ENCODE data around the gene RNASEH2C. TPM values are rescaled to one million over a fixed set of nuclear protein-coding genes. Genes with fewer than 3 reads are reported as not detected.
A peak's percentile ranks its signal among the peaks of the same experiment; 100 is the strongest.

Gene RNASEH2C
- total RNA-seq, 2 donors from 2014 or later = 41.6 to 47.9 TPM

DNA sequence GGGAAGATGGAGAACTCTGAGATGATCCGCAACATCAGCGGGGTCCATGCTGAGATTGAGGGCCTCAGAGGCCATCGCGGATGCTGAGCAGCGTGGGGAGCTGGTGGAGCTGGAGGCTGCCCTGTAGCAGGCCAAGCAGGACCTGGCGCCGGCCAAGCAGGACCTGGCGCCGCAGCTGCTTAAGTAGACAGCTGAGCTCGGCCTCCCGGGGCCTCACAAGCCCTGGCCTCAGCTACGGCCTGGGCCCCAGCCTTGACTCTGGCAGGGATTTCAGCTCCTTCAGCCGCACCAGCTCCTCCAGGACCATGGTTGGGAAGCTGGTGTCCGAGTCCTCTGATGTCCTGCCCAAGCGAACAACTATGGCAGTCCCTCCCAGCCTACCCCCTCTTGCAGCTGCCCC, 7.3 kb upstream of the RNASEH2C start:
- H3K4me1 ChIP-seq (ENCODE audit: control insufficient read depth, insufficient read depth, low read length) = no peaks in the 10 kb centered on the region
- no peak overlapping the region for H3K9ac ChIP-seq (ENCODE audit: extremely low read depth, low read length, poor library complexity, severe bottlenecking)
- TF ChIP-seq, protein P1, sequence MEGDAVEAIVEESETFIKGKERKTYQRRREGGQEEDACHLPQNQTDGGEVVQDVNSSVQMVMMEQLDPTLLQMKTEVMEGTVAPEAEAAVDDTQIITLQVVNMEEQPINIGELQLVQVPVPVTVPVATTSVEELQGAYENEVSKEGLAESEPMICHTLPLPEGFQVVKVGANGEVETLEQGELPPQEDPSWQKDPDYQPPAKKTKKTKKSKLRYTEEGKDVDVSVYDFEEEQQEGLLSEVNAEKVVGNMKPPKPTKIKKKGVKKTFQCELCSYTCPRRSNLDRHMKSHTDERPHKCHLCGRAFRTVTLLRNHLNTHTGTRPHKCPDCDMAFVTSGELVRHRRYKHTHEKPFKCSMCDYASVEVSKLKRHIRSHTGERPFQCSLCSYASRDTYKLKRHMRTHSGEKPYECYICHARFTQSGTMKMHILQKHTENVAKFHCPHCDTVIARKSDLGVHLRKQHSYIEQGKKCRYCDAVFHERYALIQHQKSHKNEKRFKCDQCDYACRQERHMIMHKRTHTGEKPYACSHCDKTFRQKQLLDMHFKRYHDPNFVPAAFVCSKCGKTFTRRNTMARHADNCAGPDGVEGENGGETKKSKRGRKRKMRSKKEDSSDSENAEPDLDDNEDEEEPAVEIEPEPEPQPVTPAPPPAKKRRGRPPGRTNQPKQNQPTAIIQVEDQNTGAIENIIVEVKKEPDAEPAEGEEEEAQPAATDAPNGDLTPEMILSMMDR (conservative IDR thresholded peaks at IDR 0.05) = no peak
- no peak overlapping the region for H3K4me3 Mint-ChIP-seq
- H3K27ac Mint-ChIP-seq = no peak overlapping the region
- H3K36me3 Mint-ChIP-seq (ENCODE audit: low read depth) = no peaks in the 10 kb centered on the region
- no peaks in the 10 kb centered on the region for H3K9me3 ChIP-seq (ENCODE audit: control insufficient read depth, low read length)
- H3K4me3 ChIP-seq (ENCODE audit: low read length) = no peak overlapping the region
- DNase-seq = no peak
- no peak overlapping the region for H3K27ac ChIP-seq (ENCODE audit: low read depth, low read length)
- no peaks in the 10 kb centered on the region for H3K36me3 ChIP-seq (ENCODE audit: control insufficient read depth, insufficient read depth, low read length)
- peaks cover 44% of the 10 kb centered on the region for H3K27me3 Mint-ChIP-seq (ENCODE audit: insufficient read depth)
- H3K27me3 ChIP-seq (ENCODE audit: control insufficient read depth, insufficient read depth, low read length, poor library complexity, severe bottlenecking) = peaks cover 9% of the 10 kb centered on the region
- peaks cover 4% of the 10 kb centered on the region for H3K9me3 Mint-ChIP-seq
- WGBS, 2 experiments (ENCODE audit: insufficient coverage in 1 of 2, insufficient read length in 1 of 2) = 90 to 96% methylated on average over 10 to 15 of the region's 15 CpGs
- H3K4me1 Mint-ChIP-seq = no peaks in the 10 kb centered on the region

DNA sequence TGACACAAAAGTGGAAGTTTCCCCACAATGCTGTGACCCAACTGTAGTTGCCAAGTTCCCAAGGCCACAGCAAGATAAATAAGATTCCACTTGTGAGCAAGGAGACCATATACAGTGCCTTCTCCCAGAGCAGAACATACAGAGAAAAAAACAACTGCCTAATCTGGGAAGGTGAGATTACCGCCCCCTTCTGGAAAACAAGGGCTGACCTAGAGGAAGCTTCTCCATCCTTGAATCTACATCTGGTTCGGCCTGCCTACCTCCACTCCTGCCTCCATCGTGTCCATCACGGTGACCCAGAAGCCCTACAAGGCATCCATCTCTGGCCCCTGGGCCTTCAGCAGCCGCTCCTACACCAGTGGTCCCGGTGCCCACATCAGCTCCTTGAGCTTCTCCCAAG, 6.1 kb upstream of the RNASEH2C start:
- no peaks in the 10 kb centered on the region for H3K36me3 Mint-ChIP-seq (ENCODE audit: low read depth)
- H3K4me3 Mint-ChIP-seq = no peak overlapping the region
- no peak for DNase-seq
- H3K9me3 ChIP-seq (ENCODE audit: control insufficient read depth, low read length) = no peaks in the 10 kb centered on the region
- no peak overlapping the region for H3K27ac ChIP-seq (ENCODE audit: low read depth, low read length)
- no peak overlapping the region for H3K27ac Mint-ChIP-seq
- H3K27me3 Mint-ChIP-seq (ENCODE audit: insufficient read depth) = peaks cover 36% of the 10 kb centered on the region
- no peaks in the 10 kb centered on the region for H3K4me1 Mint-ChIP-seq
- H3K27me3 ChIP-seq (ENCODE audit: control insufficient read depth, insufficient read depth, low read length, poor library complexity, severe bottlenecking) = peaks cover 9% of the 10 kb centered on the region
- TF ChIP-seq, protein P1 (conservative IDR thresholded peaks at IDR 0.05) = peak; percentile 64
- WGBS, 2 experiments (ENCODE audit: insufficient coverage in 1 of 2, insufficient read length in 1 of 2) = 58 to 76% methylated on average over 3 to 6 of the region's 6 CpGs
- H3K9me3 Mint-ChIP-seq = peaks cover under 1% of the 10 kb centered on the region
- H3K36me3 ChIP-seq (ENCODE audit: control insufficient read depth, insufficient read depth, low read length) = no peaks in the 10 kb centered on the region
- no peak overlapping the region for H3K4me3 ChIP-seq (ENCODE audit: low read length)
- H3K9ac ChIP-seq (ENCODE audit: extremely low read depth, low read length, poor library complexity, severe bottlenecking) = no peak overlapping the region
- no peaks in the 10 kb centered on the region for H3K4me1 ChIP-seq (ENCODE audit: control insufficient read depth, insufficient read depth, low read length)

DNA sequence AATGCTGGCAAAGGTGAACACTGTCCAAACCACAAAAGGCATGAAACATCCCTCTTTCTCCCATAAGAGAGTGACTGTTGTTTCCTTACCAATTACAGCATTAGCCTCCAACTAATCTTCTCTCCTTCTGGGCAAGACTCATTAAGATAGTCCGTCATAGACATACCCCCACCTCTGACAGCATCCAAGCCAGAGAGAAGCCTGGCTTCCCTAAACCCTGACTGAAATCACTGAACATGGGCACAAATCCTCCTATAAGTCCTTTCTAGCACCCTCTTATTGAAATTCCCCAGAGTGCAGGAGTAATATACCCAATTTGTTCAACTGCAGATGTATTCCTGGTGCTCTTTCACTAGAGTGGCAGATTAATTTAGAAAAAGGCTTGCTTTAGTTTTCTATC, 1.7 kb upstream of the RNASEH2C start:
- Histone ChIP-seq H3K27me3 (ENCODE audit: control insufficient read depth, insufficient read depth, low read length, poor library complexity, severe bottlenecking) (peaks cover 9% of the 10 kb centered on the region), H3K4me3 (ENCODE audit: low read length) (no peak overlapping the region), H3K9me3 (ENCODE audit: control insufficient read depth, low read length) (no peaks in the 10 kb centered on the region), H3K36me3 (ENCODE audit: control insufficient read depth, insufficient read depth, low read length) (peaks cover 20% of the 10 kb centered on the region), H3K27ac (ENCODE audit: low read depth, low read length) (no peak overlapping the region), H3K4me1 (ENCODE audit: control insufficient read depth, insufficient read depth, low read length) (no peaks in the 10 kb centered on the region), H3K9ac (ENCODE audit: extremely low read depth, low read length, poor library complexity, severe bottlenecking) (no peak overlapping the region)
- Mint-ChIP-seq H3K9me3 (no peaks in the 10 kb centered on the region), H3K4me1 (peaks cover 8% of the 10 kb centered on the region), H3K4me3 (no peak overlapping the region), H3K36me3 (ENCODE audit: low read depth) (peaks cover 22% of the 10 kb centered on the region), H3K27ac (no peak overlapping the region), H3K27me3 (ENCODE audit: insufficient read depth) (peaks cover 25% of the 10 kb centered on the region)
- TF ChIP-seq, protein P1 (conservative IDR thresholded peaks at IDR 0.05) = no peak
- no peak for DNase-seq
- WGBS, 2 experiments (ENCODE audit: insufficient coverage in 1 of 2, insufficient read length in 1 of 2) = 95 to 100% methylated on average over 1 of the region's 1 CpG
